GM21717 (cell line): Measurements from ENCODE around the gene IFIT3.
"Not testable (repeated sequence)": the region's sequence is repeated elsewhere in the genome, so short reads cannot be mapped to it uniquely, and the experiment has no call there.

Source experiments
- ATAC-seq: cut with Tn5 transposase; IDR thresholded peaks from one replicate; pipeline ENCODE4 v1.9.1; 2021; ENCODE audit warnings: mild to moderate bottlenecking, moderate library complexity; ENCODE audit not compliant: unreplicated experiment

Gene IFIT3

GRCh38 chr10:89303161-89303560, 24.6 kb upstream of the IFIT3 start:
- no peak for ATAC-seq

DNA sequence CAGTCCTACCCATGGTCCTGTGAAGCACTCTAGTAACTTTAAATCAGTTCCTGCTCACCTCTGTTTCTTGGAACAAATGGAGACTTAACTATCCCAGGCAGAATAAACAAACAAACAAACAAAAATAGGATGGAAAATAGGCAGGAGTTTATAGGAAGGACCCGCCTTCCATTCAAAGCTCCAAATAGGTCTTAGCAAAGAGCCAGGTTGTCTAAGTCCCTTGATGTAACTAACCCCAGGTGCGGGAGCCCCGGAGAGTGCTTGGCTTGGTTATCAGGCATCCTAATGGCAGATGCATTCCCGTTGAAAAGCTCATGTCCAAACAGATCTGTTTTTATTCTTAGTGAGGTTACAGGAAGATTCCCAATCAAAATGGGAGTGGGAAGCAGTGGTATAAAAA, 23.8 kb upstream of the IFIT3 start:
- no peak for ATAC-seq

DNA sequence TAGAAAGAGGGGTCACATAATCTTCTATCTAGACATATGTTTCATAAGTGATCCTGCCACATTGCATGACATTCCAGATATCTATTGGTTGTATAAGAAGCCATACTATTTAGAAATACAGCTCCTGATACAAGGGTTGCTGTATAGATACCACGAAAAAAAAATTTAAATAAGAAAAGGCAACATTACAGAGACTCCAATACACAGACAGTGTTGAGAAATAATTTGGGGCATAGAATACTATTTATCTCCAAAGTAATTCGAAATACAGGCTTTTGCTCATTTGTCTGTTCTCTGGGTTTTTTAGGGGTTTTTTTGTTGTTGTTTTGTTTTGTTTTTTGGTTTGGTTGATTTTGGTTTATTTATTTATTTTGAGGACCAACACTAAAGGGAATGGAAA, 23.4 kb upstream of the IFIT3 start:
- ATAC-seq = no peak

DNA sequence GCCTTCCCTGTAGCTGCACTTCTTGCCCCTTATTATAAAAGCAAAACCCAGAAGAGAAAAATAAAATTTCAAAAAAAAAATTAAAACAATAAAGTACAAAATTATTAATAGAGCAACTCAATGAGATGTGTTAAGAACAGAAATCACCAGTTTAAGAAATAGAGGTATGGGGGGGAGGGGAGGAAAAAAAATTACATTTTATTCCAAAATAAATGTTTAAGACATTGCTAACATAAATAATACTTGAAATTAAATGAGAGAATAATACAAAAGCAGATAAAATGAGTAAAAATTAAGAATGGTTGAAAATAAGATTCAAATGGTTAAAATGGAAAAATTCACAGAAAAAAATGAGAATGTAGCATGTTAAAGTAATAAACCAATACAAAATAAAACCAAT, 22.9 kb upstream of the IFIT3 start:
- ATAC-seq = no peak

DNA sequence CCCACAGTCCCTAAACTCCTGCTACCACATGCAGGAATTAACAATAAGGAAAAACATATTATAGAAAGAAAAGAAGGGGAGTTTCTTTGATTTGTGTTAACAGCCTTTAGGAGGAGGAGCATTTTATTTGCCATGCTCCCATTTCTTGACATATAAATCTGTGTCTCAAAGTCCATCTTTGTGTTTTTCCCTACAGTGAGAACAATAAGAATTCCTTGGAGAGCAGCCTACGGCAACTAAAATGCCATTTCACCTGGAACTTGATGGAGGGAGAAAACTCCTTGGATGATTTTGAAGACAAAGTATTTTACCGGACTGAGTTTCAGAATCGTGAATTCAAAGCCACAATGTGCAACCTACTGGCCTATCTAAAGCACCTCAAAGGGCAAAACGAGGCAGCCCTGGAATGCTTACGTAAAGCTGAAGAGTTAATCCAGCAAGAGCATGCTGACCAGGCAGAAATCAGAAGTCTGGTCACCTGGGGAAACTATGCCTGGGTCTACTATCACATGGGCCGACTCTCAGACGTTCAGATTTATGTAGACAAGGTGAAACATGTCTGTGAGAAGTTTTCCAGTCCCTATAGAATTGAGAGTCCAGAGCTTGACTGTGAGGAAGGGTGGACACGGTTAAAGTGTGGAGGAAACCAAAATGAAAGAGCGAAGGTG, 21.9 kb upstream of the IFIT3 start:
- no peak for ATAC-seq

DNA sequence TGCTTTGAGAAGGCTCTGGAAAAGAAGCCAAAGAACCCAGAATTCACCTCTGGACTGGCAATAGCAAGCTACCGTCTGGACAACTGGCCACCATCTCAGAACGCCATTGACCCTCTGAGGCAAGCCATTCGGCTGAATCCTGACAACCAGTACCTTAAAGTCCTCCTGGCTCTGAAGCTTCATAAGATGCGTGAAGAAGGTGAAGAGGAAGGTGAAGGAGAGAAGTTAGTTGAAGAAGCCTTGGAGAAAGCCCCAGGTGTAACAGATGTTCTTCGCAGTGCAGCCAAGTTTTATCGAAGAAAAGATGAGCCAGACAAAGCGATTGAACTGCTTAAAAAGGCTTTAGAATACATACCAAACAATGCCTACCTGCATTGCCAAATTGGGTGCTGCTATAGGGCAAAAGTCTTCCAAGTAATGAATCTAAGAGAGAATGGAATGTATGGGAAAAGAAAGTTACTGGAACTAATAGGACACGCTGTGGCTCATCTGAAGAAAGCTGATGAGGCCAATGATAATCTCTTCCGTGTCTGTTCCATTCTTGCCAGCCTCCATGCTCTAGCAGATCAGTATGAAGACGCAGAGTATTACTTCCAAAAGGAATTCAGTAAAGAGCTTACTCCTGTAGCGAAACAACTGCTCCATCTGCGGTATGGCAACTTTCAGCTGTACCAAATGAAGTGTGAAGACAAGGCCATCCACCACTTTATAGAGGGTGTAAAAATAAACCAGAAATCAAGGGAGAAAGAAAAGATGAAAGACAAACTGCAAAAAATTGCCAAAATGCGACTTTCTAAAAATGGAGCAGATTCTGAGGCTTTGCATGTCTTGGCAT, 21.1 kb upstream of the IFIT3 start:
- no peak for ATAC-seq

GRCh38 chr10:89307269-89307577, 20.6 kb upstream of the IFIT3 start:
- ATAC-seq = no peak

DNA sequence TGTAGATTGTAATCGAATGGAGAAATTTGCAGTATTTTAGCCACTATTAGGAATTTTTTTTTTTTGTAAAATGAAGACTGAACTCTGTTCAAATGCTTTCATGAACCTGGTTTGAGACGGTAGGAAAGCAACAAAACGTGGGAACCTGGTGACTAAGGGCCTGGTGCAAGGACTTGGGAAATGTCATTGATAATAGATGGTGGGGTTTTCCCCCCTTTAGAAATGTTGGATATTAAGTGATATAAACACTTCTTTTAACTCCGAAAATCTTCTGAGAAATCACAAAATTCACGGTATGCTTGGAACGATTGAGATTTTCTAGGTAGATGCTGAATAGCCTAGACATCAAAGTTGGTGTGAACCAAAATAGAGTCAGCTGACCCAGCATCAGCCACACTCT, 19.5 kb upstream of the IFIT3 start:
- no peak for ATAC-seq

- no peak for ATAC-seq
Measured at GRCh38 chr10:89308736-89309135, 19.1 kb upstream of the IFIT3 start.

DNA sequence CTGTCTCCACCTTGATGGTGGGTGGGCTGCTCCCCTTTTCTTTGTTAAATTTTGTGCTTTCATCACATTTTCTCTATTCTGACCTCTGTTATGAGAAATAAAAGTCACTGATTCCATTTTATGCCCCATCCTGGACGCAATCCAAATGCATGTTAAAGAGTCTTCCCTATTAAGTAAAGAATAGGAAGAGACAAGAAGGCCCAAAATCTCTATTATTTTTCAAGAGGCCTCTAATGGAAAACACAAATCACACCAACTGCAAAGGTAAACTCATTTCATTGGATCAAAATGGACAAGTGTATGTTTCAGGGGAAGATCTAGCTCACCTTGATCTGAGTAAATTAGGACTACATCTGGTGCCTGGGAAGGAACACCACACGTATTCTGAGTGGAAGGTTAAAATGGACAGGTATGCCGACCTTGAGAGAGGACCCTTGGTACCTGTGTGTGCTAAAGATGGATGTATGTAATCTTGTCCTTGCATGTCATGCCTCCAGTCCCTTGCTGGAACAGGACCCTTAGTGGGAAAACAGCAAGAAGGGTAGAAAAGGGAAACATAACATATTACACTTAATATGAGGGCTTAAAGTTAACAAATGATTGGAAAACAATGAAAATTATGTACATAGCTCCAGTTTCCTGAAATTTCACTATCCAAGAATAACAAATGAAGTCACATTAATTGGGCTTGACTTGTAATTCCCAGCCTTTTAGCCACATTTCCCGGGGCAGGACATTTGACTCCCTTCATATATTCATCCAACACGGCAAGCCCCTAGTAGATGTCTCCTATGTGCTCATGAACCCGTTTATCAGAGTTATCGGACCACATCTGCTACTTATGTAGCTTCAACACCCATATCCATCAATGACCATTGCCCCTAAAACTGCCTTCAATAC, 18.4 kb upstream of the IFIT3 start:
- no peak for ATAC-seq

GRCh38 chr10:89310056-89310893, 17.5 kb upstream of the IFIT3 start:
- no peak for ATAC-seq

DNA sequence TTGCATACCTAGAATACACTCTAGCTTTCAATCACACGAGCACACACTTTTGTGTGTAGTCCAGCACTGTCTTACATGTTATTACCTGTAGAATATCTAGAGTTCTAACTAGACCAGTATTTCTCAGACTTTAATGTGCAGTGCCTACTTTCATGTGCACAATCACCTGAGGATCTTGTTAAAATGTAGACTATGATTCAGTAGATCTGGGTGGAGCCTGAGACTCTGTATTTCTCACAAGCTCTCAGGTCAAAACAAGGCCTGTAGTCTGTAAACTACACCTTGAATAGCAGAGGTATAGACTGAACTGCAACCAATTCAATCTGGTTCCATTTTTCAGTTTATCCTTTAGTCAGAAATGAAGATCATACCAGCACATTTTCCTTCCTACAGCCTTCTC, 14.8 kb upstream of the IFIT3 start:
- ATAC-seq = no peak

DNA sequence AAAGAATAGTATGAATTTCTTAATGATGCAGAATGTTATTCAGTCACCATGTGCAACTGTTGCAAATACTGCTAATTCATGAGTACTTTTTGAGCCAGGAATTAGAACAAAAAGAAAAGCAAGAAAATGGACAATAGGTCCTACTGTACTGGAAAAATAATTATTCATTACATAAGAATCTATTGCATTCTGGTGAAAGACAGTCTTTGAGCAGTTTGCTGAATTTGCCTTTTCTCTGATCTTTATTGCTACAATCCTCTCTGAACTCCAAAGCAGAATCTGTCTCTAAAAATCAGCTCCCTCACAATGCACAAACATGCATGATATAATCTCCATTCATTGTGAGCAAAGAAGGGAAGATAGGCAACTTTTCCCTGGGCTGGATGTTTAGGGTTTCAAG, 13.1 kb upstream of the IFIT3 start:
- no peak for ATAC-seq

GRCh38 chr10:89318047-89318446, 9.8 kb upstream of the IFIT3 start:
- ATAC-seq = not testable (repeated sequence)

- not testable (repeated sequence) for ATAC-seq
Measured at GRCh38 chr10:89325081-89325480, 2.7 kb upstream of the IFIT3 start.

DNA sequence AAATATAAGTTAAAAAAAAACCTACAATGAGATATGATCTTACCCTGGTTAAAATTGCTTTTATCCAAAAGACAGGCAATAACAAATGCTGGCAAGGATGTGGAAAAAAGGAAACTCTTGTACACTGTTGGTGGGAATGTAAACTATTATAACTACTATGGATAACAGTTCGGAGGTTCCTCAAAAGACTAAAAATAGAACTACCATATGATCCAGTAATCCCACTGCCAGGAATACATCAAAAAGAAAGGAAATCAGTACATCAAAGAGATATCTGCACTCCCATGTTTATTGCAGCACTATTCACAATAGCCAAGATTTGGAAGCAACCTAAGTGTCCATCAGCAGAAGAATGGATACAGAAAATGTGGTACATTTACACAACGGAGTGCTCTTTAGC, 1.9 kb upstream of the IFIT3 start:
- ATAC-seq = not testable (repeated sequence)

DNA sequence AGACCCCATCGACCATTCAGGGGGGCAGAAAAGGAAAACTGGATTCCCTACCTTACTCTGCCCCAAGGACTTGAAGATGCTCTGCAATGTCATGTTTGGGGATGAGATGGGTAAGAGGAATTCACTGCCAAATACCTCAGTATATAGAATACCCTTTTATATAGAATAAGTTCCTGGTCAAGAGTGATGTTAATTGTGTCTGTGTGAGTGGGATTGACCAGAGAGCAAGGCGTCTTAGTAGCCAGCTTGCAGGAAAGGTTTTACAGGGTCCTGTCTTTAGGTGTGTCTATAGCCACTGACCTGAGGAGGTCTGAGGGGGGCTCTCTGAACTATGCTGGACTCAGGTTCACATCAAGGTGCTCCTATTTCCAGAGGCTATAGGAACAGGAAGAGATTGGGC, 1.4 kb downstream of the IFIT3 start:
- no peak for ATAC-seq

DNA sequence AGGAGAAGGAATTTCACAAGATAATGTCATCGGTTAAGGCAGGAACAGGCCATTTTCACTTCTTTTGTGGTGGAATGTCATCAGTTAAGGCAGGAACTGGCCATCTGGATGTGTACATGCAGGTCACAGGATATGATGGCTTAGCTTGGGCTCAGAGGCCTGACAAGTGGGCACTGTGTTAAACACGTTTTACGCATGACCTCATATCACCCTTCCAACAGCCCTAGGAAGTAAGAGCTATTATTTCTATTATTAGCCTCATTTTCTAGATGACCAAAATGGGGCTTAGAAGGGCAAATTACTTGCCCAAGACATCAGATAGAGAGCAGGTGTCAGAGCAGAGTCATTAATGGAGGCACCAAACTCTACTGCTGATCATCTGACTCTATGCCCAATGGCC, 2.2 kb downstream of the IFIT3 start:
- ATAC-seq = not testable (repeated sequence)

- ATAC-seq = no peak
Measured at GRCh38 chr10:89330537-89331212, 2.9 kb downstream of the IFIT3 start.

DNA sequence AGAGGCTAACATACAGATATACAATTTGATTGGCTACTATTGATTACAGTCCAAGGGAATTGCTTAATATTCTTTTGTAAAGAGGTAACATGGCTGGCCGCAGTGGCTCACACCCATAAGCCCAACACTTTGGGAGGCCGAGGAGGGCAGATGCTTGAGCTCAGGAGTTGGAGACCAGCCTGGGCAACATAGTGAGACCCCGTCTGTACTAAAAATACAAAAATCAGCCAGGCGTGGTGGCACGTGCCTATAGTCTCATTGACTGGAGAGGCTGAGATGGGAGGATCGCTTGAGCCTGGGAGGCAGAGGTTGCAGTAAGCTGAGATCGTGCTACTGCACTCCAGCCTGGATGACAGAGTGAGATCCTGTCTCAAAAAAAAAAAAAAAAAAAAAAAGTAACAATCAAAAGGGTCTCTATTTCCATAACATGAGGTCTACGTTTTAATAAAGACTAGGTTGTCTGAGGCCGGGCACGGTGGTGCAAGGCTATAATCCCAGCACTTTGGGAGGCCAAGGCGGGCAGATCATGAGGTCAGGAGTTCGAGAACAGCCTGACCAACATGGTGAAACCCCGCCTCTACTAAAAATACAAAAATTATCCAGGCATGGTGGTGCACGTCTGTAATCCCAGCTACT, 3.8 kb downstream of the IFIT3 start:
- not testable (repeated sequence) for ATAC-seq
